ENCODE measurements around the gene EMP1.

EMP1 gene

GRCh38 chr12:13219320-13219719 is 22.8 kb downstream of the EMP1 start:
- no peak for DNase-seq (ENCODE audit: low read depth in 1 of 2, low spot score in 1 of 2)

DNA sequence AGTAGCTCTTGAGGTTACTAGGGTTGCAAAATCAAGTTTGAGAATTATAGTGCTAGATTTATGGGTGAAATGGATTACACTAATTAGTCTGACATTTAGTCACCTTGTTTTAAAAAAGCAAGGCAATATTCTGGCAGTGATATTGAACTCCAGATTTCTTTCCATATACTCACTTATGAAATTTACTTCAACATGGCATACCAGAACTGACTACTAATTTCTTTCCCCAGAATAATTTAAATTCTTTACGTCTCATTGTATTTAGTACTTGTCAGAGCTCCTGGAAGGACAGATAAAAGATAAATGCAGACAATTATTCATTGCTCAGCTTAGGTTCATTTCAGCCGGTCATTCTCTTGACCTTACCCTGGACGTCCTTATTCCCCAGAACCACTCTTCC is 24.3 kb downstream of the EMP1 start:
- no peak for DNase-seq (ENCODE audit: low read depth in 1 of 2, low spot score in 1 of 2)

GRCh38 chr12:13222076-13222475 is 25.6 kb downstream of the EMP1 start:
- no peak for DNase-seq (ENCODE audit: low read depth in 1 of 2, low spot score in 1 of 2)

DNA sequence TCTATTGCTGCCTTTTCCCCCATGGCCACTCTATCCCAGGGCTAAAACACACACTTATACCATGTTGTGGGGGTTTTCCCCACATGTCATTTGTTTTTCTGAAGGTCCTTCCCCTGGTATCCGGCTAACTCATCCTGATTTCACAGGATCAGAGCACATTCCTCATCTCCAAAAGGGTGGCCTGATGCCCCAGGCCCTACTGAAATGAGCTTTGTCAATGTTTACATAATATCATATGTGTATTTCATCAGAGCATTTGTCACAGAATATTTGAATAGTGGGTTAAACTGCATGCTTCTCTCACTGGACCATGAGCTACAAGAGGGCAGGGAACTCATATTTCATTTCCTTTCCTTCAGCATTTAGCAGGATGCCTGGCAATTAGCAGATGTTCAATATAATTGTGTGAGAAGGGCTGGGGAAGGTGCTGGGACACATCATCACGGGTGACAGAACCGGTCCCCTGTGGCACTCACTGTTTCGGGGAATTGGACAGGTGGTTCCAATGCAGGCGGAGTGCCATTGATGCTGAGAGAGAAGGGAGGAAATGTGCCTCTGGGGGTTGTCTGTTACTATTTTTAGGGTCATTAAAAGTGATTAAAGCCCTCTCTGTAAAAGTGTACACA is 26.8 kb downstream of the EMP1 start:
- no peak for DNase-seq (ENCODE audit: low read depth in 1 of 2, low spot score in 1 of 2)

DNA sequence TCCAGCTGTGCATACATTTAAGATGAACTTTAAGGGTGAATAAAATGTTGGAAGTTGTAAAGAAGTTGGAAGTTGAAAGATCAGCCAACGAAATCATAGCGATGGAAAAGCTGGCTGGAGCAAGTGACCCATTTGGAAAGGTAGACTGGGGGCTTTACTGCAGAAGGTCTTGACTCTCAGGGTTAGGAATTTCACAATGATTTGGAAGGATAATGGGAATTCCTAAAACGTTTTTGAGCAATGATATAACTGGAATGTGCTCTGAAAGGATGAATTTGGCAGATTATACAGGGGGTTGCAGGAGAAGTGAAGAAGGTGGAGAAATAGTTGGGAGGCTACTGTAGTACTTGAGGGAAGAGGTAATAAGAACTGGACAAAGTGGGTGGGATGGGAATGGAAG is 27.4 kb downstream of the EMP1 start:
- no peak for DNase-seq (ENCODE audit: low read depth in 1 of 2, low spot score in 1 of 2)

GRCh38 chr12:13227191-13227590 is 30.7 kb downstream of the EMP1 start:
- DNase-seq (ENCODE audit: low read depth in 1 of 2, low spot score in 1 of 2) = no peak

GRCh38 chr12:13228579-13228978 is 32.1 kb downstream of the EMP1 start:
- no peak for DNase-seq (ENCODE audit: low read depth in 1 of 2, low spot score in 1 of 2)

DNA sequence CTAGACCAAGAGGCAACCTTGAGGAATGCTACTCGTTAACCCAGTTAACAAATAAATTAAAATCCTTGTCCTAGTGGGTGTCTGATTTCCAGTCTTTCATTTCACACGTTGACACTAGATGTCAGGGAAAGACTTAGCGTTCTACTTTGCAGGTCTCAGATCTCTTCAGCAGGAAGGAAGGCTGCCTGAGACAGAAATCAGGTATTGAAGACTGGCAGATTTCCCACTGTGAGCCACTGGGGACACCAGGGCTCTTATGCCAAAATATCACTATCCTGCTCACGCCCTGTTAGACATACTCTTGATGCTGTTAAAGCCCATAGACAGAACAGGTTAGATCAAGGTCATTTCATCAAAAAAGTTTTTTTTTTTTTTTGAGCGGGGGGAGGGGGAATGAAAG is 33.0 kb downstream of the EMP1 start:
- DNase-seq (ENCODE audit: low read depth in 1 of 2, low spot score in 1 of 2) = no peak

DNA sequence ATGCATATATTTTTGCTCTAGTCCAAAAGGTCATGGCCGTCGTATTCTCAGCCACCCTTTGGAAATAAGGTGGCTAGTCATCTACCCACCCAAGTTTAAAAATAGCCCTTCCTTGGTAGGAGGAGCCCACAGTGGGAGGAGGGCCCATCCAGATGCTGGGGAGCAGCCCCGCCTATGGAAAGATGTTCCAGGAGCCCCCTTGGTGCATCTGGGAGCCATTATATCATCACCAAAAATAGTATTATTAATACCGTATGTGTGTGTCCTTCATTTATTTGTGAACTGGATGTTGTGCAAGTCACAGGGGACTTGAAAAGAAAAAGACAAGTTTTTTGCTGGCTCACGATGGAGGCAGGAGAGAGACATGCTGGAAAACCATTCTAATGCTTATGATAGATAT is 34.0 kb downstream of the EMP1 start:
- no peak for DNase-seq (ENCODE audit: low read depth in 1 of 2, low spot score in 1 of 2)

- no peak for DNase-seq (ENCODE audit: low read depth in 1 of 2, low spot score in 1 of 2)
These were observed 37.5 kb downstream of the EMP1 start for GRCh38 chr12:13233830-13234641.

GRCh38 chr12:13238204-13238603 is 41.7 kb downstream of the EMP1 start:
- no peak for DNase-seq (ENCODE audit: low read depth in 1 of 2, low spot score in 1 of 2)

DNA sequence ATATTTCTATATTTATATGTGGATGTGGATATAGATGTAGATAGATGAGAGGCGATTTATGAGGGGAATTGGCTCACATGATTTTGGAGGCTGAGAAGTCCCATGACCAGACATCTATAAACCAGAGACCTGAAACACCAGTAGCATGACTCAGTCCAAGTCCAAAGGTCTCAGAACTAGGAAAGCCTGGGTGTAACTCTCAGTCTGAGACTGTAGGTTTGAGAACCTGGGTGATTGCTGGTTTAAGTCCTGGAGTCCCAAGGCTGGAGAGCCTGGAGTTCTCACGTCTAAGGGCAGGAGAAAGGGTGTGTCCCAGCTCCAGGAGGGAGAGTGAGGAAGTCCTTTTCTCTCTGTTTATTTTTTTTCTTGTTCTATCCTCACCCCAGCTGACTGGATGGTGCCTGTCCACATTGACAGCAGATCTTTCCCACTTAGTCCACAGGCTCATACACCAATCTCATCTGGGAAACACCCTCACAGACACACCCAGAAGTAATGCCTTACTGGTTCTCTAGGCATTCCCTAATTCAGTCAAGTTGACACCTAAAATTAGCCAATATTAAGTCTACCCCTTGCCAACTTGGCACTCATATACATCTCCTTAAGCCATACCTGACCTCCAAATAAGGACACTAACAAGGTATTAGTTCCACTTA is 45.4 kb downstream of the EMP1 start:
- DNase-seq (ENCODE audit: low read depth in 1 of 2, low spot score in 1 of 2) = no peak

DNA sequence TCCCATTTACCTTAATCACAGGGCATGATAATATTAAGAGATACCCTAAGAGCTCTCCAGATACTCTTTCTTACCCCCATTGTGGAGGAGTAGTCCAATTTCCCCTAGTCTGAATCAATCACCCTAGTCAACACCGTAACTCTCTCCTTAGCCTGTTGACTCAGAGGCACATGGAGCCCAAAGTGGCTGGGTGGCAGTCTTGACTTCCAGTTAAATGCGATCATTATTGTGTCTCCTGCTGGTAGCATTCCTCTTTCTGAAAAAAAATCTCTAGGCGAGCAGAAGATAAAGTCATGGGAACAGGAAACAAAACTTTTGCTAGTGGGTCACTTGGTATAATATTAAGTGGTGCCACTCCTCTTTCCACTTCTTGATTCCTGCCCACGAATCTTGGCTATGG is 46.4 kb downstream of the EMP1 start:
- DNase-seq (ENCODE audit: low read depth in 1 of 2, low spot score in 1 of 2) = no peak

GRCh38 chr12:13243516-13244070 is 47.1 kb downstream of the EMP1 start:
- no peak for DNase-seq (ENCODE audit: low read depth in 1 of 2, low spot score in 1 of 2)

DNA sequence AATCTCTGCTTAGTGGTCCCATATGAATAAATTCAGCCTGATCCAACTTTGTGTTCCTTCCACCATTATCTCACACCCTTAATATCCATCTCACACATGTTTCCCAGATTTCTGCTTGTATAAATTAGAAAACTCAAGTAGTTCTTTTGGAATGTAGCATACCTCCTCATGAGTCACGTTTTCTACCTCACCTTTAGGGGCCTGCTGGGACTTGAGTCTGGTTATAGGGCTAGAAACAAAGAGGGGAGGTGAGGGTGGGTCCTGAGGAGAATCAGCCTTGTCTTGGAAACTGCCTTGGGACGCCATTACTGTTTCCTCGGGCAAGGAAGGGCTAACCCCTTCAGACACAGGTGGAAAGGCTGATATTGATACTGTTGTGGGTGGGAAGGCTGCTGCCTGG is 51.1 kb downstream of the EMP1 start:
- DNase-seq (ENCODE audit: low read depth in 1 of 2, low spot score in 1 of 2) = no peak

- no peak for DNase-seq (ENCODE audit: low read depth in 1 of 2, low spot score in 1 of 2)
These were observed 52.4 kb downstream of the EMP1 start for GRCh38 chr12:13248964-13249363.

- DNase-seq (ENCODE audit: low read depth in 1 of 2, low spot score in 1 of 2) = no peak
These were observed 53.9 kb downstream of the EMP1 start for GRCh38 chr12:13250416-13250815.

DNA sequence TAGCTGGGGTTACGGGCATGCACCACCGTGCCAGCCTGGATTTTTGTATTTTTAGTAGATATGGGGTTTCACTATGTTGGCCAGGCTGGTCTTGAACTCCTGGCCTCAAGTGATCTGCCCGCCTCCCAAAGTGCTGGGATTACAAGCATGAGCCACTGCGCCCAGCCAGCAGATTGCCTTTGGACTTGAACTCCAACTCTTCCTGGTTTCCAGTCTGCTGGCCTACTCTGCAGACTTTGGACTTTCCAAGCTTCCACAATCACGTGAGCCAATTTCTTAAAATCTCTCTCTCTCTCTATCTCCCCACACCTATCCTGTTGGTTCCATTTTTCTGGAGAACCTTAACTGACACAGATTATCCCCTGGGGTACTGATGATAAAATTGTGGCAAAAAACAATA is 55.0 kb downstream of the EMP1 start:
- no peak for DNase-seq (ENCODE audit: low read depth in 1 of 2, low spot score in 1 of 2)

DNA sequence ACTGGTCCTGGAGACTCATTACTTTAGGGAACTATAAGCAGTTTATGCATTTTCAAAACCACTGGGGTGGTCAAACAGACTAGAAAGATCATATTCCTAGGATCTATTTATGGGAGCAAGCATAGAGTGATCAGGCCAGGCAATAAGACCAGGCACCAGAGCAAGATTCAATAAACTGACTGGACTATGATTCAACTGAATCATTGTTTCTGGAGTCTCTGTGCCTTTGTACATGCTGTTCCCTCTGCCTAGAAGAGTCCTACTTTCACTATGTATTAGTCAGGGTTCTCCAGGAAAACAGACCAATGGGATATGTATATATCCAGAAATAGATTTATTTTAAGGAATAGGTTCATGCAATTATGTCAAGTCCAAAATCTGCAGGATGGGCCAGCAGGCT is 55.5 kb downstream of the EMP1 start:
- no peak for DNase-seq (ENCODE audit: low read depth in 1 of 2, low spot score in 1 of 2)

GRCh38 chr12:13252616-13253015 is 56.1 kb downstream of the EMP1 start:
- DNase-seq (ENCODE audit: low read depth in 1 of 2, low spot score in 1 of 2) = no peak

- no peak for DNase-seq (ENCODE audit: low read depth in 1 of 2, low spot score in 1 of 2)
These were observed 57.6 kb downstream of the EMP1 start for GRCh38 chr12:13253966-13254760.

Data from activated CD4-positive, alpha-beta T cell treated with anti-CD3 and anti-CD28 coated beads, Interleukin-2, amount 50 U/mL, for 24 hours (primary cell).